ENCODE measurements around the gene CAMSAP1.
"Not testable (repeated sequence)": the region's sequence is repeated elsewhere in the genome, so short reads cannot be mapped to it uniquely, and the experiment has no call there.

CAMSAP1 gene

GRCh38 chr9:135895202-135895848 lies 12.0 kb downstream of the CAMSAP1 start:
- no peak for DNase-seq

- DNase-seq, result no peak
Observed at GRCh38 chr9:135893104-135893503, 14.2 kb downstream of the CAMSAP1 start.

GRCh38 chr9:135892327-135892726 lies 15.0 kb downstream of the CAMSAP1 start:
- DNase-seq, result not testable (repeated sequence)

- no peak for DNase-seq
Observed at GRCh38 chr9:135891027-135891631, 16.2 kb downstream of the CAMSAP1 start.

- DNase-seq, result no peak
Observed at GRCh38 chr9:135890190-135891026, 16.9 kb downstream of the CAMSAP1 start.

- no peak for DNase-seq
Observed at GRCh38 chr9:135889564-135890189, 17.7 kb downstream of the CAMSAP1 start.

- no peak for DNase-seq
Observed at GRCh38 chr9:135888766-135889394, 18.5 kb downstream of the CAMSAP1 start.

GRCh38 chr9:135888126-135888765 lies 19.1 kb downstream of the CAMSAP1 start:
- no peak for DNase-seq

- no peak for DNase-seq
Observed at GRCh38 chr9:135887585-135888050, 19.7 kb downstream of the CAMSAP1 start.

GRCh38 chr9:135887021-135887507 lies 20.3 kb downstream of the CAMSAP1 start:
- DNase-seq, result no peak

- DNase-seq, result no peak
Observed at GRCh38 chr9:135886147-135886981, 21.0 kb downstream of the CAMSAP1 start.

- no peak for DNase-seq
Observed at GRCh38 chr9:135885100-135885853, 22.1 kb downstream of the CAMSAP1 start.

- DNase-seq, result no peak
Observed at GRCh38 chr9:135884328-135885035, 22.9 kb downstream of the CAMSAP1 start.

- no peak for DNase-seq
Observed at GRCh38 chr9:135883410-135884089, 23.8 kb downstream of the CAMSAP1 start.

- no peak for DNase-seq
Observed at GRCh38 chr9:135882011-135882410, 25.3 kb downstream of the CAMSAP1 start.

- DNase-seq, result no peak
Observed at GRCh38 chr9:135880438-135880837, 26.9 kb downstream of the CAMSAP1 start.

- no peak for DNase-seq
Observed at GRCh38 chr9:135879619-135880018, 27.7 kb downstream of the CAMSAP1 start.

GRCh38 chr9:135879237-135879601 lies 28.1 kb downstream of the CAMSAP1 start:
- no peak for DNase-seq

All from NCI-H524 treated with DMSO at 0.1 percent for 48 hours (cell line).